Keratinocyte (primary cell): ENCODE data around the gene ADO. TPM values are rescaled to one million over a fixed set of nuclear protein-coding genes. Genes with fewer than 3 reads are reported as not detected.

Experiments
- DNase-seq: peaks from one replicate; pipeline ENCODE4 v3.0.0-alpha.2; 2011; ENCODE audit warnings: low read depth, missing footprints, low spot score
- FAIRE-seq: peaks from 2 replicates; lab custom pipeline; 2011; peaks lifted over from hg19 to GRCh38; lab: Jason Lieb, UNC
- H2AFZ ChIP-seq: 2 replicates; pipeline ENCODE4 v1.6.0; 2012; ENCODE audit warnings: low read length, control low read depth, inconsistent platforms; ENCODE audit not compliant: control insufficient read depth
- H3K27ac ChIP-seq: 2 replicates; pipeline ENCODE4 v1.5.1; 2011; ENCODE audit warnings: low read length; ENCODE audit not compliant: control insufficient read depth, insufficient read depth
- H3K27me3 ChIP-seq: 3 replicates; pipeline ENCODE4 v1.6.0; 2011; ENCODE audit warnings: low read length; ENCODE audit not compliant: control insufficient read depth, insufficient read depth; ENCODE audit errors: extremely low read depth
- H3K36me3 ChIP-seq, 2 experiments: 2 replicates in 1 of 2; 3 replicates in 1 of 2; pipeline ENCODE4 v1.5.1; 2011; ENCODE audit warnings: low read length in 2 of 2, mild to moderate bottlenecking in 1 of 2; ENCODE audit not compliant: control insufficient read depth in 2 of 2, insufficient read depth in 2 of 2; ENCODE audit errors: extremely low read depth in 1 of 2
- H3K4me1 ChIP-seq: 3 replicates; pipeline ENCODE4 v1.5.1; 2011; ENCODE audit warnings: low read length; ENCODE audit not compliant: control insufficient read depth, insufficient read depth; ENCODE audit errors: extremely low read depth
- H3K4me2 ChIP-seq: 3 replicates; pipeline ENCODE4 v1.6.0; 2011; ENCODE audit warnings: low read depth, low read length; ENCODE audit not compliant: control insufficient read depth, insufficient read depth; ENCODE audit errors: extremely low read depth
- H3K4me3 ChIP-seq, 3 experiments: fragments of 200-600 bp in 1 of 3; sonication (generic) in 1 of 3; 2 replicates in 2 of 3; 3 replicates in 1 of 3; pipeline ENCODE4 v1.5.1; 2011 to 2016; ENCODE audit warnings: low read length in 3 of 3, mild to moderate bottlenecking in 3 of 3, control low read depth in 2 of 3, inconsistent platforms in 1 of 3, low read depth in 1 of 3, mixed read lengths in 1 of 3, mixed run types in 1 of 3, moderate library complexity in 1 of 3; ENCODE audit not compliant: control insufficient read depth in 2 of 3, insufficient read depth in 2 of 3; ENCODE audit errors: extremely low read depth in 1 of 3
- H3K79me2 ChIP-seq: 2 replicates; pipeline ENCODE4 v1.6.0; 2012; ENCODE audit warnings: low read length; ENCODE audit not compliant: control insufficient read depth, insufficient read depth
- H3K9ac ChIP-seq: 3 replicates; pipeline ENCODE4 v1.6.0; 2011; ENCODE audit warnings: low read length; ENCODE audit not compliant: control insufficient read depth, insufficient read depth; ENCODE audit errors: extremely low read depth
- H3K9me1 ChIP-seq: 3 replicates; pipeline ENCODE4 v1.6.0; 2011; ENCODE audit warnings: low read length; ENCODE audit not compliant: control insufficient read depth, insufficient read depth; ENCODE audit errors: extremely low read depth
- H3K9me3 ChIP-seq: 2 replicates; pipeline ENCODE4 v1.5.1; 2012; ENCODE audit warnings: low read depth, low read length; ENCODE audit not compliant: control insufficient read depth
- H4K20me1 ChIP-seq: 3 replicates; pipeline ENCODE4 v1.6.0; 2011; ENCODE audit warnings: low read length; ENCODE audit not compliant: control insufficient read depth, insufficient read depth; ENCODE audit errors: extremely low read depth
- EZH2 ChIP-seq: IDR thresholded peaks from one replicate; pipeline ENCODE4 v1.6.1; 2012; ENCODE audit warnings: inconsistent platforms, mild to moderate bottlenecking, low read length, moderate library complexity
- dilution Hi-C: fragments of 300-500 bp; cut with MboI; formaldehyde crosslinking; loops from one replicate; pipeline ENCODE4 v1.7.0; 2020; ENCODE audit warnings: low sequenced_read_pairs; ENCODE audit not compliant: extremely low pct_ligation_motif_present
- polyA plus RNA-seq, 5 experiments: library from polyadenylated mRNA; depleted of rRNA in 3 of 5; stranded (reverse) in 3 of 5; stranded (forward) in 1 of 5; unstranded in 1 of 5; fragments of >200 nt; gene quantifications; 1 replicate in 1 of 5; 2 replicates in 3 of 5; 3 replicates in 1 of 5; pipeline versions ENCODE4 v1.2.1 to v1.2.3, GENCODE V29; 2011 to 2012; ENCODE audit warnings: missing spikeins in 2 of 5, low read depth in 1 of 5, low replicate concordance in 1 of 5
- TF ChIP-seq, protein P1 (sequence below), 3 experiments: IDR thresholded peaks in 1 of 3; conservative IDR thresholded peaks in 1 of 3; optimal IDR thresholded peaks in 1 of 3; 2 replicates in 2 of 3; 3 replicates in 1 of 3; pipeline versions ENCODE3 to v1.5.1; 2011; ENCODE audit warnings: low read length in 3 of 3, mild to moderate bottlenecking in 3 of 3, moderate library complexity in 2 of 3, control low read depth in 1 of 3, inconsistent platforms in 1 of 3; ENCODE audit not compliant: insufficient read depth in 2 of 3; ENCODE audit errors: extremely low read depth in 1 of 3

Gene ADO
- polyA plus RNA-seq, 1 donor (not counting 4 experiments of a cell fraction or from before 2014, with no cell fraction given), result 16.5 TPM

DNA sequence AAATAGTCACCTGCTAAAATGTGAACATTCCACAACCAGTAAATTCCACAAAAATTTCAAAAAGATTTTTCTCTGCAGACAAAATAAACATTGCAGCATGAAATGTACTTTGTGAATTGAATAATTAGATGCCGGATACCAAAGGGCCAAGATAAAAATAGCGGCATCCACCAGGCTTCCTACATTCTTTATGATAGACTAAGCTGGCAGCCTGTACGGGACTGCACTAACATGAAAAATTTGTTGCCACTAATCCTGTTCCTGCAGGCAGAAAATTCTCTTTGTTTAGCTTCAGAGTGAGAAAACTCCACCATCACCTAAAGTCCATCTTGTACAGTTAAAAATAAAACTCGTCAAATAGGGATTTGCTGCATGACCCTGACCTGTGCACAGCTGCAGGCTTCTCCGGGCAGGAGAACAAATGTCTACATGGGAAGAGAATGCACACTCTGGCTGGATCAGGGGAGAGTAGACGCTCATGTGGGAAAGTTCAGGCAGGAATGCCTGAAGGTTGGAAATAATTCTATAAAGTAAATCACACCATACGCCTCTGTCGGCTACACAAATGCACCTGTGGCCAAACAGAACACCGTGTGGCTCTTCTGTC lies 15.6 kb upstream of the ADO start:
- dilution Hi-C loops, result no loop called here

DNA sequence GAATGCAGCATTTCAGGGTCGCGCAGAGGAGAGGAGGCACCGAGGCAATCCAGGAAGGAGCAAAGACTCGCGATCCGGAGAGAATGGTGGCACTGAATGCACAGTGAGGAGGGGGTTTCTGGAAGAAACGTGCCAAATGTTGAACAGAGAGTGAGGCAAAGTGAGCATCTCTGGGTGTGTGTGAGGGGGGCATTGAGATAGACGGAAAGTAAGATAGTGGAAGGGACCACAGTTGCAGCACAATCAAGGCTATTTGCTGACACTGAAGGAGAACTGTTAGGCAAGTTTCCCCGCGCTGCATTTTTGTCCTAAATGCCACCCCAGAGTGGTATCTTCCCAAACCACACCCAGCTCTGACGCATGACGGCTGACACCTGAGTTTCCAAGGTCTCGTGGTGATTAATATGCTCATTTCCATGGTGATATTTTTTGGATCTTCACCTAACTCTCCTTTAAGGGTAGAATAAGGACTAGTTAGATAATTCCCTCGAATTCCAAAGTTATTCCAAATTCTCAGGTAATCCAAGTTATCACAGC lies 14.4 kb upstream of the ADO start:
- Histone ChIP-seq H4K20me1 (no peaks in the 10 kb centered on the region), H3K4me2 (no peak overlapping the region), H3K9me3 (no peaks in the 10 kb centered on the region), H3K9me1 (no peaks in the 10 kb centered on the region), H3K79me2 (no peaks in the 10 kb centered on the region), H2AFZ (no peak overlapping the region), H3K4me1 (no peaks in the 10 kb centered on the region), H3K36me3 (no peaks in the 10 kb centered on the region), H3K4me3 (no peak overlapping the region), H3K27ac (no peak overlapping the region), H3K27me3 (peaks cover 10% of the 10 kb centered on the region), H3K9ac (no peak overlapping the region)
- FAIRE-seq, result no peak
- dilution Hi-C loops, result no loop called here
- DNase-seq, result no peak
- TF ChIP-seq, protein P1, sequence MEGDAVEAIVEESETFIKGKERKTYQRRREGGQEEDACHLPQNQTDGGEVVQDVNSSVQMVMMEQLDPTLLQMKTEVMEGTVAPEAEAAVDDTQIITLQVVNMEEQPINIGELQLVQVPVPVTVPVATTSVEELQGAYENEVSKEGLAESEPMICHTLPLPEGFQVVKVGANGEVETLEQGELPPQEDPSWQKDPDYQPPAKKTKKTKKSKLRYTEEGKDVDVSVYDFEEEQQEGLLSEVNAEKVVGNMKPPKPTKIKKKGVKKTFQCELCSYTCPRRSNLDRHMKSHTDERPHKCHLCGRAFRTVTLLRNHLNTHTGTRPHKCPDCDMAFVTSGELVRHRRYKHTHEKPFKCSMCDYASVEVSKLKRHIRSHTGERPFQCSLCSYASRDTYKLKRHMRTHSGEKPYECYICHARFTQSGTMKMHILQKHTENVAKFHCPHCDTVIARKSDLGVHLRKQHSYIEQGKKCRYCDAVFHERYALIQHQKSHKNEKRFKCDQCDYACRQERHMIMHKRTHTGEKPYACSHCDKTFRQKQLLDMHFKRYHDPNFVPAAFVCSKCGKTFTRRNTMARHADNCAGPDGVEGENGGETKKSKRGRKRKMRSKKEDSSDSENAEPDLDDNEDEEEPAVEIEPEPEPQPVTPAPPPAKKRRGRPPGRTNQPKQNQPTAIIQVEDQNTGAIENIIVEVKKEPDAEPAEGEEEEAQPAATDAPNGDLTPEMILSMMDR (optimal IDR thresholded peaks at IDR 0.05 in 1 of 3, IDR thresholded peaks at IDR 0.05 in 1 of 3, conservative IDR thresholded peaks at IDR 0.05 in 1 of 3; ENCODE audit: extremely low read depth in 1 of 3, insufficient read depth in 2 of 3, low read length in 3 of 3), result no peak
- TF ChIP-seq EZH2, result no peak

More for the DNA sequence above, 15.6 kb upstream of the ADO start:
- H2AFZ ChIP-seq, result no peak overlapping the region
- TF ChIP-seq, protein P1 (optimal IDR thresholded peaks at IDR 0.05 in 1 of 3, IDR thresholded peaks at IDR 0.05 in 1 of 3, conservative IDR thresholded peaks at IDR 0.05 in 1 of 3; ENCODE audit: extremely low read depth in 1 of 3, insufficient read depth in 2 of 3, low read length in 3 of 3), result no peak
- TF ChIP-seq EZH2, result no peak
- H3K4me2 ChIP-seq, result no peak overlapping the region
- H3K4me3 ChIP-seq, result no peak overlapping the region
- DNase-seq (no peak), FAIRE-seq (no peak)
- no peak overlapping the region for H3K9ac ChIP-seq
- no peaks in the 10 kb centered on the region for H3K4me1 ChIP-seq
- peaks cover 10% of the 10 kb centered on the region for H3K27me3 ChIP-seq
- H3K79me2 ChIP-seq, result no peaks in the 10 kb centered on the region
- no peaks in the 10 kb centered on the region for H3K9me3 ChIP-seq
- no peaks in the 10 kb centered on the region for H3K9me1 ChIP-seq
- no peak overlapping the region for H3K27ac ChIP-seq
- no peaks in the 10 kb centered on the region for H3K36me3 ChIP-seq
- no peaks in the 10 kb centered on the region for H4K20me1 ChIP-seq
